Smooth muscle cell (in vitro differentiated cells): ENCODE measurements around the gene GLRX3. TPM values are rescaled to one million over a fixed set of nuclear protein-coding genes. Genes with fewer than 3 reads are reported as not detected.

Source experiments
- DNase-seq: peaks from one replicate; lab custom pipeline; 2025; ENCODE audit not compliant: unreplicated experiment; lab: John Stamatoyannopoulos, UW
- H2AFZ ChIP-seq: fragments of 200-600 bp; sonication (generic); 2 replicates; pipeline ENCODE4 v1.6.0; 2016; ENCODE audit warnings: antibody characterized with exemption, low read depth, mild to moderate bottlenecking
- H3F3A ChIP-seq: fragments of 200-600 bp; sonication (generic); 2 replicates; pipeline ENCODE4 v1.6.0; 2017; ENCODE audit warnings: antibody characterized with exemption, low read depth
- H3K27ac ChIP-seq: fragments of 200-600 bp; sonication (generic); 2 replicates; pipeline ENCODE4 v1.5.1; 2016; ENCODE audit warnings: low read depth, mild to moderate bottlenecking
- H3K27me3 ChIP-seq: fragments of 200-600 bp; sonication (generic); 2 replicates; pipeline ENCODE4 v1.6.1; 2016; ENCODE audit warnings: low read depth, mild to moderate bottlenecking
- H3K36me3 ChIP-seq: fragments of 200-600 bp; sonication (generic); 2 replicates; pipeline ENCODE4 v1.5.1; 2016; ENCODE audit warnings: low read depth
- H3K4me1 ChIP-seq: fragments of 200-600 bp; sonication (generic); 2 replicates; pipeline ENCODE4 v1.5.1; 2016; ENCODE audit warnings: low read depth
- H3K4me2 ChIP-seq: fragments of 200-600 bp; sonication (generic); 2 replicates; pipeline ENCODE4 v1.6.0; 2016; ENCODE audit warnings: mild to moderate bottlenecking
- H3K4me3 ChIP-seq: fragments of 200-600 bp; sonication (generic); 2 replicates; pipeline ENCODE4 v1.5.1; 2016; ENCODE audit warnings: mild to moderate bottlenecking
- H3K79me2 ChIP-seq: fragments of 200-600 bp; sonication (generic); 2 replicates; pipeline ENCODE4 v1.6.0; 2016; ENCODE audit warnings: low read depth, mild to moderate bottlenecking
- H3K9ac ChIP-seq: fragments of 200-600 bp; sonication (generic); 2 replicates; pipeline ENCODE4 v1.6.0; 2016; ENCODE audit warnings: low read depth
- H3K9me3 ChIP-seq: fragments of 200-600 bp; sonication (generic); replicated peaks from 2 replicates; pipeline ENCODE4 v1.5.1; 2016; ENCODE audit warnings: low read depth
- H4K20me1 ChIP-seq: fragments of 200-600 bp; sonication (generic); 2 replicates; pipeline ENCODE4 v1.6.0; 2016; ENCODE audit warnings: low read depth
- CTCF ChIP-seq: fragments of 200-600 bp; sonication (generic); IDR thresholded peaks from 2 replicates; pipeline ENCODE4 v1.5.1; 2017; ENCODE audit warnings: borderline replicate concordance, mild to moderate bottlenecking, antibody characterized with exemption; ENCODE audit not compliant: insufficient read depth, poor library complexity, severe bottlenecking
- WGBS: methylation state at CpG from one replicate; pipeline ENCODE4 v1.1.7; 2016; ENCODE audit warnings: low lambda C conversion rate; 5-methylcytosine and 5-hydroxymethylcytosine counted together
- polyA plus RNA-seq: library from polyadenylated mRNA; unstranded; fragments of >200 nt; fragmentation: Nextera tagmentation; extraction: Ambion mirVana; gene quantifications from 2 replicates; pipeline ENCODE4 v1.2.1, GENCODE V29; 2016
- total RNA-seq: library from RNA; depleted of rRNA; stranded (reverse); fragments of >200 nt; gene quantifications from 2 replicates; pipeline ENCODE4 v1.2.3, GENCODE V29; 2014

Gene GLRX3
- total and polyA plus RNA-seq, 2 experiments from 2014 or later, result 125 to 132 TPM

- Histone ChIP-seq H3K4me1 (peaks cover 13% of the 10 kb centered on the region), H3K27ac (peak overlapping the region; percentile 35), H3F3A (no peaks in the 10 kb centered on the region), H3K4me2 (no peak overlapping the region), H3K79me2 (peaks cover 99% of the 10 kb centered on the region), H4K20me1 (peaks cover 99% of the 10 kb centered on the region), H3K27me3 (no peaks in the 10 kb centered on the region), H3K36me3 (peaks cover 10% of the 10 kb centered on the region), H3K9me3 (no peaks in the 10 kb centered on the region), H3K9ac (peak overlapping the region; percentile 22), H2AFZ (no peak overlapping the region), H3K4me3 (no peak overlapping the region)
- 52% methylated on average over 2 of the region's 2 CpGs for WGBS
- DNase-seq, result no peak
- no peak for TF ChIP-seq CTCF
Observed at GRCh38 chr10:130141878-130142277, 5.7 kb downstream of the GLRX3 start.

GRCh38 chr10:130146042-130146441, 9.9 kb downstream of the GLRX3 start:
- Histone ChIP-seq H3K9ac (no peak overlapping the region), H3K4me2 (no peak overlapping the region), H2AFZ (no peak overlapping the region), H3K27me3 (no peaks in the 10 kb centered on the region), H3K27ac (no peak overlapping the region), H3K9me3 (no peaks in the 10 kb centered on the region), H3K4me1 (no peaks in the 10 kb centered on the region), H3K4me3 (no peak overlapping the region), H3K36me3 (peaks cover 13% of the 10 kb centered on the region), H3K79me2 (peaks cover 99% of the 10 kb centered on the region), H4K20me1 (peaks cover 99% of the 10 kb centered on the region), H3F3A (no peaks in the 10 kb centered on the region)
- 91% methylated on average over 4 of the region's 4 CpGs for WGBS
- DNase-seq, result no peak
- no peak for TF ChIP-seq CTCF

- H3K27ac ChIP-seq, result no peak overlapping the region
- H3K36me3 ChIP-seq, result peaks cover 21% of the 10 kb centered on the region
- no peak overlapping the region for H3K4me3 ChIP-seq
- H3F3A ChIP-seq, result no peaks in the 10 kb centered on the region
- no peaks in the 10 kb centered on the region for H3K27me3 ChIP-seq
- DNase-seq, result no peak
- no peaks in the 10 kb centered on the region for H3K9me3 ChIP-seq
- WGBS, result 94% methylated on average over 2 of the region's 2 CpGs
- TF ChIP-seq CTCF, result no peak
- H4K20me1 ChIP-seq, result peaks cover 91% of the 10 kb centered on the region
- no peak overlapping the region for H2AFZ ChIP-seq
- H3K4me2 ChIP-seq, result no peak overlapping the region
- H3K9ac ChIP-seq, result no peak overlapping the region
- H3K4me1 ChIP-seq, result no peaks in the 10 kb centered on the region
- H3K79me2 ChIP-seq, result peaks cover 56% of the 10 kb centered on the region
Observed at GRCh38 chr10:130159192-130159794, 23.1 kb downstream of the GLRX3 start.

- DNase-seq, result no peak
- H4K20me1 ChIP-seq, result peaks cover 90% of the 10 kb centered on the region
- peaks cover 42% of the 10 kb centered on the region for H3K79me2 ChIP-seq
- no peak overlapping the region for H3K27ac ChIP-seq
- H3K4me3 ChIP-seq, result no peak overlapping the region
- H3K27me3 ChIP-seq, result no peaks in the 10 kb centered on the region
- no peak overlapping the region for H2AFZ ChIP-seq
- peak; percentile 6 for TF ChIP-seq CTCF
- H3K9me3 ChIP-seq, result no peaks in the 10 kb centered on the region
- no peak overlapping the region for H3K9ac ChIP-seq
- H3K36me3 ChIP-seq, result peaks cover 24% of the 10 kb centered on the region
- no peaks in the 10 kb centered on the region for H3K4me1 ChIP-seq
- H3F3A ChIP-seq, result no peaks in the 10 kb centered on the region
- WGBS, result 83% methylated on average over 6 of the region's 6 CpGs
- H3K4me2 ChIP-seq, result no peak overlapping the region
Observed at GRCh38 chr10:130160775-130161174, 24.6 kb downstream of the GLRX3 start.
